GM21576 (cell line): ENCODE results near the gene TFG.

ENCODE experiments used
- ATAC-seq: cut with Tn5 transposase; IDR thresholded peaks from one replicate; pipeline ENCODE4 v1.9.1; 2021; ENCODE audit warnings: mild to moderate bottlenecking, moderate library complexity; ENCODE audit not compliant: unreplicated experiment

TFG gene

GRCh38 chr3:100783619-100784018, 74.3 kb downstream of the TFG start:
- no peak for ATAC-seq

GRCh38 chr3:100789579-100789978, 80.3 kb downstream of the TFG start:
- no peak for ATAC-seq

GRCh38 chr3:100796556-100796955, 87.3 kb downstream of the TFG start:
- ATAC-seq: no peak

- ATAC-seq: no peak
Observed at GRCh38 chr3:100798012-100798411, 88.7 kb downstream of the TFG start.
